ENCODE results near the gene FGF6.

- TF ChIP-seq CTCF (IDR thresholded peaks at IDR 0.05; ENCODE audit: low read length): no peak
- TF ChIP-seq EZH2 (IDR thresholded peaks at IDR 0.05; ENCODE audit: borderline replicate concordance, low read length): no peak
These were observed 41.4 kb upstream of the FGF6 start for GRCh38 chr12:4486980-4487379.

All from OCI-LY1 (cell line).